ENCODE data around the gene KRT9.

- TF ChIP-seq CTCF (conservative IDR thresholded peaks at IDR 0.05; ENCODE audit: low read depth, low read length) (no peak), EZH2 (IDR thresholded peaks at IDR 0.05; ENCODE audit: borderline replicate concordance, low read depth, low read length, poor library complexity, severe bottlenecking) (no peak)
These were observed 39.9 kb downstream of the KRT9 start for GRCh38 chr17:41531993-41532392.
